Measurements from ENCODE around the gene GOLGA8R. TPM values are rescaled to one million over a fixed set of nuclear protein-coding genes. Genes with fewer than 3 reads are reported as not detected.
"Not testable (repeated sequence)": the region's sequence is repeated elsewhere in the genome, so short reads cannot be mapped to it uniquely, and the experiment has no call there.

GOLGA8R gene
- total RNA-seq, 1 donor from 2014 or later = 4.7 TPM

GRCh38 chr15:30355043-30355442, 59.0 kb downstream of the GOLGA8R start:
- intact Hi-C loops (cut with DNase I); DNase-seq (ENCODE audit: low spot score): not testable (repeated sequence)

Other genes starting within 250 kb of the GOLGA8R start
- 3.8 TPM for gene CHRFAM7A, start 20.7 kb downstream of the GOLGA8R start, total RNA-seq
- gene GOLGA8Q, start 137.8 kb upstream of the GOLGA8R start, total RNA-seq = 1.1 TPM
- 1.7 TPM for gene GOLGA8H, start 189.8 kb upstream of the GOLGA8R start, total RNA-seq

Data from cardiac septum (tissue), 1 donor.